Neural crest cell (in vitro differentiated cells): ENCODE results near the gene PPHLN1. TPM values are rescaled to one million over a fixed set of nuclear protein-coding genes. Genes with fewer than 3 reads are reported as not detected.
"Not testable (repeated sequence)": the region's sequence is repeated elsewhere in the genome, so short reads cannot be mapped to it uniquely, and the experiment has no call there.

Experiments used
- DNase-seq: peaks from one replicate; pipeline ENCODE4 v3.0.0; 2021; ENCODE audit warnings: low read depth, mixed read lengths, low spot score
- H3K27ac Mint-ChIP-seq: one replicate; pipeline ENCODE4 v1.8.0; 2021; ENCODE audit warnings: mild to moderate bottlenecking, mixed read lengths; ENCODE audit not compliant: unreplicated experiment
- H3K27me3 Mint-ChIP-seq: 2 replicates; pipeline ENCODE4 v1.8.0; 2021; ENCODE audit warnings: low read depth, mild to moderate bottlenecking, mixed read lengths
- H3K36me3 Mint-ChIP-seq: 2 replicates; pipeline ENCODE4 v1.8.0; 2021; ENCODE audit warnings: low read depth, mild to moderate bottlenecking, mixed read lengths
- H3K4me1 Mint-ChIP-seq: 2 replicates; pipeline ENCODE4 v1.8.0; 2021; ENCODE audit warnings: mixed read lengths
- H3K4me3 Mint-ChIP-seq: one replicate; pipeline ENCODE4 v1.8.0; 2021; ENCODE audit warnings: mild to moderate bottlenecking, mixed read lengths
- H3K9me3 Mint-ChIP-seq: 2 replicates; pipeline ENCODE4 v1.8.0; 2021; ENCODE audit warnings: mixed read lengths
- total RNA-seq: library from RNA; stranded (reverse); gene quantifications from 2 replicates; pipeline ENCODE4 v1.2.1, GENCODE V29; 2021
- TF ChIP-seq, protein P1 (sequence below): fragments of 200-600 bp; sonication (generic); conservative IDR thresholded peaks from 2 replicates; pipeline ENCODE4 v1.5.0; 2021; ENCODE audit warnings: antibody characterized with exemption, mild to moderate bottlenecking

Gene PPHLN1
- total RNA-seq, 1 donor from 2014 or later = 57.9 TPM

DNA sequence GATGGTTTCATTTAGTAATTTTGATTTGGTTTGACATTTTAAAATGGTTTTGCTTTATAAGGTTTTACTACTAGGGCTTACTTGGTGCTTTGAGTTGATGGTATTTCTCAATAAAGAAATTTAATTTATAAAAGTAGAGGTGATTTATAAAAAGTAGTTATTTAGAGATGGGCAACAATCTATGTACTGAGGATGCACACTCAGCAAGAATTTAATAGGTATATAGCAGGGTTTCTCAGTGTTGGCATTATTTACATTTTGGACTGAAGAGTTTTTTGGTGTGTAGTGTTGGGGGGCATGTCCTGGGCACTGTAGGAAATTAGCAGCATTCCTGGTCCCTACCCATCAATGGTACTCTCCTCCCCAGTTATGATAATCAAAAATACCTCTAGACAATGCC is 47.7 kb downstream of the PPHLN1 start:
- peaks cover 7% of the 10 kb centered on the region for H3K36me3 Mint-ChIP-seq
- H3K27me3 Mint-ChIP-seq = no peaks in the 10 kb centered on the region

GRCh38 chr12:42380733-42381132 is 54.8 kb downstream of the PPHLN1 start:
- DNase-seq = no peak
- Mint-ChIP-seq H3K36me3 (peaks cover 5% of the 10 kb centered on the region), H3K4me1 (no peaks in the 10 kb centered on the region), H3K4me3 (no peak overlapping the region), H3K27me3 (no peaks in the 10 kb centered on the region), H3K9me3 (no peaks in the 10 kb centered on the region), H3K27ac (no peak overlapping the region)
- TF ChIP-seq, protein P1, sequence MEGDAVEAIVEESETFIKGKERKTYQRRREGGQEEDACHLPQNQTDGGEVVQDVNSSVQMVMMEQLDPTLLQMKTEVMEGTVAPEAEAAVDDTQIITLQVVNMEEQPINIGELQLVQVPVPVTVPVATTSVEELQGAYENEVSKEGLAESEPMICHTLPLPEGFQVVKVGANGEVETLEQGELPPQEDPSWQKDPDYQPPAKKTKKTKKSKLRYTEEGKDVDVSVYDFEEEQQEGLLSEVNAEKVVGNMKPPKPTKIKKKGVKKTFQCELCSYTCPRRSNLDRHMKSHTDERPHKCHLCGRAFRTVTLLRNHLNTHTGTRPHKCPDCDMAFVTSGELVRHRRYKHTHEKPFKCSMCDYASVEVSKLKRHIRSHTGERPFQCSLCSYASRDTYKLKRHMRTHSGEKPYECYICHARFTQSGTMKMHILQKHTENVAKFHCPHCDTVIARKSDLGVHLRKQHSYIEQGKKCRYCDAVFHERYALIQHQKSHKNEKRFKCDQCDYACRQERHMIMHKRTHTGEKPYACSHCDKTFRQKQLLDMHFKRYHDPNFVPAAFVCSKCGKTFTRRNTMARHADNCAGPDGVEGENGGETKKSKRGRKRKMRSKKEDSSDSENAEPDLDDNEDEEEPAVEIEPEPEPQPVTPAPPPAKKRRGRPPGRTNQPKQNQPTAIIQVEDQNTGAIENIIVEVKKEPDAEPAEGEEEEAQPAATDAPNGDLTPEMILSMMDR = no peak

More for the DNA sequence above, 47.7 kb downstream of the PPHLN1 start:
- DNase-seq = no peak
- Mint-ChIP-seq H3K4me3 (no peak overlapping the region), H3K4me1 (peaks cover 4% of the 10 kb centered on the region), H3K9me3 (no peaks in the 10 kb centered on the region), H3K27ac (no peak overlapping the region)
- TF ChIP-seq, protein P1 = no peak

DNA sequence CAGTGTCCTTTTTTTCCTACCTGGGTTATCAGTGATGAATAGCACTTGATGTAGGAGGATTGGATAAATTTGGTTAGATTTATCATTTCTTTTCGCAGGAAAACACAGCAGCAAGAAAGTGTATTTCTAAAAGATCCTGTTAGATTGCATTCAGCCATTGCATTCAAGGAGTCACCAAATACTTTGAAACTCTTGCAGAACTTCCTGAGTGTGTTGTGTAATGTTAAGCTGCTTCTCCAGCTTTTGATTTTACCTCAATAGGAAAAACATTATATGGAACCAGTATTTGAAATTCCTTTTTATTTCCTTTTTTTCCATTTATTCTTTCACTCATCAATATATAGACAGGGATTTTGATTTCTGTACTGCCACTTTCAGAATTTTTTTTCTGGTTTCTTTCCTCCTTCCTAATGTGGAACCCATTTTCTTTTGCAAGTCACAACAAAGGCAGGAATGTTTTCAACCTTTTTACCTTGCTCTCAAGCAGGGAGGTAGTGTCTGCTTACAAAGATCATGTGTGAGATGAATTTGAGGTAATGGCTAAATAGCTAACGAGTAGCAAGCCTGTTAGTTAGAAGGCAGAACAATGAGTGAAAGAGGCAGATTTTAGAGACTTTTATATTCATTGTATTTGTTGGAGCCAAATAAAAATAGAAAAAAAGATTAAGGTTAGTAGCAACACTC is 56.2 kb downstream of the PPHLN1 start:
- Mint-ChIP-seq H3K4me3 (no peak overlapping the region), H3K4me1 (no peaks in the 10 kb centered on the region), H3K27me3 (no peaks in the 10 kb centered on the region), H3K36me3 (peaks cover 2% of the 10 kb centered on the region), H3K9me3 (no peaks in the 10 kb centered on the region), H3K27ac (no peak overlapping the region)
- TF ChIP-seq, protein P1 = no peak
- no peak for DNase-seq

GRCh38 chr12:42385326-42385841 is 59.4 kb downstream of the PPHLN1 start:
- Mint-ChIP-seq H3K27ac (no peak overlapping the region), H3K9me3 (no peaks in the 10 kb centered on the region)

DNA sequence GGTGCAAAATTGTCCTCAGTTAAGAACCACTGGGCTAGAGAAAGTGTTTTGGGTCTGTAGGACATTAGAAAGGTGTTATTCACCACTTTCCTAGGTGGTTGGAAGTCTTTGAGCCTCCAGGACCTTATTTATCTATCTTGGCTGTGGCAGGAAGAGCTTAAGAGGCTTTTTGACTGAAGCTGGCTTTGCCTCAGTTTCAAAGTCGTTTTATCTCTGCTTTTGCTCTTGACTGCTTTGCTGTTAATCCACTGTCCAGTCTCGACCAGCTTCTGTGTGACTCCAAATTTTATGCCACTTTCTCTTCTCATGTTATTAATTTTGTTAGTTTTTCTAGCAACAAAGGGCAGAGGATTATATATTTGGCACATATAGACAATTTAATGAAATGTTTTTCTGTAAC is 60.3 kb downstream of the PPHLN1 start:
- Mint-ChIP-seq H3K27me3 (no peaks in the 10 kb centered on the region), H3K36me3 (peaks cover 12% of the 10 kb centered on the region), H3K9me3 (no peaks in the 10 kb centered on the region), H3K4me1 (no peaks in the 10 kb centered on the region), H3K4me3 (no peak overlapping the region), H3K27ac (no peak overlapping the region)
- no peak for DNase-seq
- TF ChIP-seq, protein P1 = no peak

More at GRCh38 chr12:42385326-42385841, 59.4 kb downstream of the PPHLN1 start:
- no peaks in the 10 kb centered on the region for H3K4me1 Mint-ChIP-seq
- H3K36me3 Mint-ChIP-seq = peaks cover 8% of the 10 kb centered on the region
- H3K4me3 Mint-ChIP-seq = no peak overlapping the region
- no peak for DNase-seq
- TF ChIP-seq, protein P1 = no peak
- no peaks in the 10 kb centered on the region for H3K27me3 Mint-ChIP-seq

DNA sequence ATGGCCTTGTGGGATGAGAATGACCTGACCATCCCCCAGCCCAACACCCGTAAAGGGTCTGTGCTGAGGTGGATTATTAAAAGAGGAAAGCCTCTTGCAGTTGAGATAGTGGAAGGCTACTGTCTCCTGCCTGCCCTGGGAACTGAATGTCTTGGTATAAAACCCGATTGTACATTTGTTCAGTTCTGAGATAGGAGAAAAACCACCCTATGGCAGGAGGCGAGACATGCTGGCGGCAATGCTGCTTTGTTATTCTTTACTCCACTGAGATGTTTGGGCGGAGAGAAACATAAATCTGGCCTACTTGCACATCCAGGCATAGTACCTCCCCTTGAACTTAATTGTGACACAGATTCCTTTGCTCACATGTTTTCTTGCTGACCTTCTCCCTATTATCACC is 62.1 kb downstream of the PPHLN1 start:
- peaks cover 12% of the 10 kb centered on the region for H3K36me3 Mint-ChIP-seq
- not testable (repeated sequence) for H3K4me1 Mint-ChIP-seq, DNase-seq, H3K9me3 Mint-ChIP-seq, H3K27me3 Mint-ChIP-seq, H3K27ac Mint-ChIP-seq, H3K4me3 Mint-ChIP-seq
